ENCODE measurements around the gene CRP.
"Not testable (repeated sequence)": the region's sequence is repeated elsewhere in the genome, so short reads cannot be mapped to it uniquely, and the experiment has no call there.

CRP gene

GRCh38 chr1:159714529-159714928 lies at the start of gene CRP:
CRP (minus strand) TSS chr1:159714589; CDS start chr1:159714485, 104 bp downstream.
- DNase-seq (ENCODE audit: extremely low spot score, insufficient read length, low read depth), result no peak
- no peak for FAIRE-seq

GRCh38 chr1:159763686-159764085 lies 49.3 kb upstream of the CRP start:
- FAIRE-seq (no peak), DNase-seq (ENCODE audit: extremely low spot score, insufficient read length, low read depth) (no peak)

- FAIRE-seq, result no peak
These were observed 42.0 kb upstream of the CRP start for GRCh38 chr1:159756397-159756796.

GRCh38 chr1:159755451-159756007 lies 41.1 kb upstream of the CRP start:
- no peak for DNase-seq (ENCODE audit: extremely low spot score, insufficient read length, low read depth)
- FAIRE-seq, result no peak

More at GRCh38 chr1:159756397-159756796, 42.0 kb upstream of the CRP start:
- DNase-seq (ENCODE audit: extremely low spot score, insufficient read length, low read depth), result no peak

GRCh38 chr1:159753386-159753785 lies 39.0 kb upstream of the CRP start:
- DNase-seq (ENCODE audit: extremely low spot score, insufficient read length, low read depth) (no peak), FAIRE-seq (no peak)

GRCh38 chr1:159752135-159752580 lies 37.8 kb upstream of the CRP start:
- no peak for FAIRE-seq
- DNase-seq (ENCODE audit: extremely low spot score, insufficient read length, low read depth), result no peak

- FAIRE-seq (no peak), DNase-seq (ENCODE audit: extremely low spot score, insufficient read length, low read depth) (no peak)
These were observed 36.6 kb upstream of the CRP start for GRCh38 chr1:159751031-159751430.

GRCh38 chr1:159750621-159751020 lies 36.2 kb upstream of the CRP start:
- DNase-seq (ENCODE audit: extremely low spot score, insufficient read length, low read depth) (no peak), FAIRE-seq (no peak)

GRCh38 chr1:159749630-159750029 lies 35.2 kb upstream of the CRP start:
- no peak for FAIRE-seq

GRCh38 chr1:159748370-159748769 lies 34.0 kb upstream of the CRP start:
- no peak for DNase-seq (ENCODE audit: extremely low spot score, insufficient read length, low read depth)
- FAIRE-seq, result no peak

More at GRCh38 chr1:159749630-159750029, 35.2 kb upstream of the CRP start:
- DNase-seq (ENCODE audit: extremely low spot score, insufficient read length, low read depth), result no peak

- DNase-seq (ENCODE audit: extremely low spot score, insufficient read length, low read depth), result no peak
- FAIRE-seq, result no peak
These were observed 32.3 kb upstream of the CRP start for GRCh38 chr1:159746666-159747065.

GRCh38 chr1:159743651-159744410 lies 29.4 kb upstream of the CRP start:
- FAIRE-seq (no peak), DNase-seq (ENCODE audit: extremely low spot score, insufficient read length, low read depth) (no peak)

GRCh38 chr1:159737238-159737916 lies 23.0 kb upstream of the CRP start:
- DNase-seq (ENCODE audit: extremely low spot score, insufficient read length, low read depth) (no peak), FAIRE-seq (no peak)

- not testable (repeated sequence) for DNase-seq (ENCODE audit: extremely low spot score, insufficient read length, low read depth); FAIRE-seq
These were observed 8.8 kb upstream of the CRP start for GRCh38 chr1:159723188-159723587.

- DNase-seq (ENCODE audit: extremely low spot score, insufficient read length, low read depth) (no peak), FAIRE-seq (no peak)
These were observed 5.6 kb upstream of the CRP start for GRCh38 chr1:159719990-159720389.

- no peak for FAIRE-seq
These were observed 1.5 kb upstream of the CRP start for GRCh38 chr1:159715855-159716254.

GRCh38 chr1:159712080-159712479 lies 2.3 kb downstream of the CRP start:
- FAIRE-seq (no peak), DNase-seq (ENCODE audit: extremely low spot score, insufficient read length, low read depth) (no peak)

More at GRCh38 chr1:159715855-159716254, 1.5 kb upstream of the CRP start:
- no peak for DNase-seq (ENCODE audit: extremely low spot score, insufficient read length, low read depth)

- FAIRE-seq (no peak), DNase-seq (ENCODE audit: extremely low spot score, insufficient read length, low read depth) (no peak)
These were observed 6.7 kb downstream of the CRP start for GRCh38 chr1:159707472-159708260.

- FAIRE-seq (no peak), DNase-seq (ENCODE audit: extremely low spot score, insufficient read length, low read depth) (no peak)
These were observed 8.5 kb downstream of the CRP start for GRCh38 chr1:159705904-159706256.

- FAIRE-seq, result no peak
- no peak for DNase-seq (ENCODE audit: extremely low spot score, insufficient read length, low read depth)
These were observed 9.0 kb downstream of the CRP start for GRCh38 chr1:159705251-159705903.
